ENCODE results near the gene ASTN2.

ASTN2 gene

GRCh38 chr9:116986015-116986414 lies 428.8 kb downstream of the ASTN2 start:
- H3K4me3 ChIP-seq (ENCODE audit: low read depth, low read length, poor library complexity, severe bottlenecking) = no peak overlapping the region
- no peaks in the 10 kb centered on the region for H3F3A ChIP-seq (ENCODE audit: insufficient read depth, low read length)
- H3K9me2 ChIP-seq (ENCODE audit: low read depth, low read length) = no peaks in the 10 kb centered on the region
- H2AFZ ChIP-seq (ENCODE audit: low read length) = no peak overlapping the region
- TF ChIP-seq CTCF (IDR thresholded peaks at IDR 0.05; ENCODE audit: low read length) (no peak), EZH2 (IDR thresholded peaks at IDR 0.05; ENCODE audit: borderline replicate concordance, low read length) (no peak)
- no peaks in the 10 kb centered on the region for H3K27me3 ChIP-seq (ENCODE audit: insufficient read depth, low read length)
- H3K9ac ChIP-seq (ENCODE audit: low read length) = no peak overlapping the region
- no peak overlapping the region for H3K4me2 ChIP-seq (ENCODE audit: low read length)
- H3K27ac ChIP-seq (ENCODE audit: low read depth, low read length, poor library complexity, severe bottlenecking) = no peak overlapping the region
- H3K9me3 ChIP-seq (ENCODE audit: low read length) = no peaks in the 10 kb centered on the region
- H3K36me3 ChIP-seq (ENCODE audit: insufficient read depth, low read length) = no peaks in the 10 kb centered on the region
- no peaks in the 10 kb centered on the region for H4K20me1 ChIP-seq (ENCODE audit: insufficient read depth, low read length)
- no peaks in the 10 kb centered on the region for H3K4me1 ChIP-seq (ENCODE audit: insufficient read depth, low read length, severe bottlenecking)
- H3K79me2 ChIP-seq (ENCODE audit: insufficient read depth, low read length) = no peaks in the 10 kb centered on the region

DNA sequence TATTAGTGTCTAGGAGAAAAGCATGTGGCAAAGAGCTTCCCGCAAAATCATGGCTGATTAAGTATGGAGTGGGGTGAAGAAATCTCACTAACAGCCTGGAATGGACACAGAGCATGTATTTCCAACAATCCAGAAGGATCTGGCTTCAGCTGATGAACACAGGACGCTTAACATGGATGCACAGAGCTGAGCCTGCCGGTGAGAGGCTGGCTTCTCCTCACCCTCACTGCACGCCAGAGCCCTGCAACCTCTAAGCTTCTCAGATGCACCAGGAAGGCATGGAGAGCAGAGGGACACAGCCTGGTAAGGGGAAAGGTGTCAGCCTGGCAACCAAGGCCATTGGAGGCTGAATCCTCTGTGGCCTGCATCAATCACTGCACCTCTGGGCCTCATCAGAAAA lies 429.3 kb downstream of the ASTN2 start:
- Histone ChIP-seq H3K4me2 (ENCODE audit: low read length) (no peak overlapping the region), H3K9ac (ENCODE audit: low read length) (no peak overlapping the region), H3K27ac (ENCODE audit: low read depth, low read length, poor library complexity, severe bottlenecking) (no peak overlapping the region), H2AFZ (ENCODE audit: low read length) (no peak overlapping the region), H3K36me3 (ENCODE audit: insufficient read depth, low read length) (no peaks in the 10 kb centered on the region), H3K9me2 (ENCODE audit: low read depth, low read length) (no peaks in the 10 kb centered on the region), H3K27me3 (ENCODE audit: insufficient read depth, low read length) (no peaks in the 10 kb centered on the region), H4K20me1 (ENCODE audit: insufficient read depth, low read length) (no peaks in the 10 kb centered on the region), H3K9me3 (ENCODE audit: low read length) (no peaks in the 10 kb centered on the region), H3K79me2 (ENCODE audit: insufficient read depth, low read length) (no peaks in the 10 kb centered on the region), H3K4me1 (ENCODE audit: insufficient read depth, low read length, severe bottlenecking) (no peaks in the 10 kb centered on the region), H3K4me3 (ENCODE audit: low read depth, low read length, poor library complexity, severe bottlenecking) (no peak overlapping the region), H3F3A (ENCODE audit: insufficient read depth, low read length) (no peaks in the 10 kb centered on the region)
- TF ChIP-seq CTCF (IDR thresholded peaks at IDR 0.05; ENCODE audit: low read length) (no peak), EZH2 (IDR thresholded peaks at IDR 0.05; ENCODE audit: borderline replicate concordance, low read length) (no peak)

GRCh38 chr9:116984111-116984510 lies 430.7 kb downstream of the ASTN2 start:
- Histone ChIP-seq H3K9me2 (ENCODE audit: low read depth, low read length) (no peaks in the 10 kb centered on the region), H4K20me1 (ENCODE audit: insufficient read depth, low read length) (no peaks in the 10 kb centered on the region), H3K9me3 (ENCODE audit: low read length) (no peaks in the 10 kb centered on the region), H3K4me3 (ENCODE audit: low read depth, low read length, poor library complexity, severe bottlenecking) (no peak overlapping the region), H3K36me3 (ENCODE audit: insufficient read depth, low read length) (no peaks in the 10 kb centered on the region), H2AFZ (ENCODE audit: low read length) (no peak overlapping the region), H3K9ac (ENCODE audit: low read length) (no peak overlapping the region), H3K79me2 (ENCODE audit: insufficient read depth, low read length) (no peaks in the 10 kb centered on the region), H3K27ac (ENCODE audit: low read depth, low read length, poor library complexity, severe bottlenecking) (no peak overlapping the region), H3F3A (ENCODE audit: insufficient read depth, low read length) (no peaks in the 10 kb centered on the region), H3K27me3 (ENCODE audit: insufficient read depth, low read length) (no peaks in the 10 kb centered on the region), H3K4me2 (ENCODE audit: low read length) (no peak overlapping the region), H3K4me1 (ENCODE audit: insufficient read depth, low read length, severe bottlenecking) (no peaks in the 10 kb centered on the region)
- TF ChIP-seq CTCF (IDR thresholded peaks at IDR 0.05; ENCODE audit: low read length) (no peak), EZH2 (IDR thresholded peaks at IDR 0.05; ENCODE audit: borderline replicate concordance, low read length) (no peak)

All from OCI-LY1 (cell line).